Neural progenitor cell (in vitro differentiated cells): Measurements from ENCODE around the gene HSPA1B.

Source experiments
- EZH2 ChIP-seq: fragments of 200-600 bp; sonication (generic); IDR thresholded peaks from 2 replicates; pipeline ENCODE4 v1.6.1; 2017; ENCODE audit warnings: antibody characterized with exemption, mild to moderate bottlenecking, moderate library complexity
- EZH2phosphoT487 ChIP-seq: fragments of 200-600 bp; sonication (generic); IDR thresholded peaks from 2 replicates; pipeline ENCODE4 v1.6.1; 2017; ENCODE audit warnings: antibody characterized with exemption
- TF ChIP-seq, protein P1 (sequence below): fragments of 200-600 bp; sonication (generic); IDR thresholded peaks from 2 replicates; pipeline ENCODE4 v1.5.1; 2017; ENCODE audit warnings: antibody characterized with exemption, mild to moderate bottlenecking

DNA sequence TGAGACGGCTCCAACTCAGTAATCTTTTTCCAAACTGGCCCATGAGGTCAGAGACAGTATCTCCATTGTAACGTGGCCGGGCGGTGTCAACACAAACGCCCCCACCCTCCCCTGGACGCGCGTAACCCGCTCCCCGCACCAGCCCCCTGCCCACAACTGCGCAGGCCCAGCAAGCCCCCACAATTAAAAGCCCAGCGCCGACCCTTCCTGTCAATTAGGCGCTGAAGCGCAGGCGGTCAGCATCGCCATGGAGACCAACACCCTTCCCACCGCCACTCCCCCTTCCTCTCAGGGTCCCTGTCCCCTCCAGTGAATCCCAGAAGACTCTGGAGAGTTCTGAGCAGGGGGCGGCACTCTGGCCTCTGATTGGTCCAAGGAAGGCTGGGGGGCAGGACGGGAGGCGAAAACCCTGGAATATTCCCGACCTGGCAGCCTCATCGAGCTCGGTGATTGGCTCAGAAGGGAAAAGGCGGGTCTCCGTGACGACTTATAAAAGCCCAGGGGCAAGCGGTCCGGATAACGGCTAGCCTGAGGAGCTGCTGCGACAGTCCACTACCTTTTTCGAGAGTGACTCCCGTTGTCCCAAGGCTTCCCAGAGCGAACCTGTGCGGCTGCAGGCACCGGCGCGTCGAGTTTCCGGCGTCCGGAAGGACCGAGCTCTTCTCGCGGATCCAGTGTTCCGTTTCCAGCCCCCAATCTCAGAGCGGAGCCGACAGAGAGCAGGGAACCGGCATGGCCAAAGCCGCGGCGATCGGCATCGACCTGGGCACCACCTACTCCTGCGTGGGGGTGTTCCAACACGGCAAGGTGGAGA is 12.3 kb upstream of the HSPA1B start, which contains the start of the genes HSPA1A and HSPA1L:
- TF ChIP-seq, protein P1, sequence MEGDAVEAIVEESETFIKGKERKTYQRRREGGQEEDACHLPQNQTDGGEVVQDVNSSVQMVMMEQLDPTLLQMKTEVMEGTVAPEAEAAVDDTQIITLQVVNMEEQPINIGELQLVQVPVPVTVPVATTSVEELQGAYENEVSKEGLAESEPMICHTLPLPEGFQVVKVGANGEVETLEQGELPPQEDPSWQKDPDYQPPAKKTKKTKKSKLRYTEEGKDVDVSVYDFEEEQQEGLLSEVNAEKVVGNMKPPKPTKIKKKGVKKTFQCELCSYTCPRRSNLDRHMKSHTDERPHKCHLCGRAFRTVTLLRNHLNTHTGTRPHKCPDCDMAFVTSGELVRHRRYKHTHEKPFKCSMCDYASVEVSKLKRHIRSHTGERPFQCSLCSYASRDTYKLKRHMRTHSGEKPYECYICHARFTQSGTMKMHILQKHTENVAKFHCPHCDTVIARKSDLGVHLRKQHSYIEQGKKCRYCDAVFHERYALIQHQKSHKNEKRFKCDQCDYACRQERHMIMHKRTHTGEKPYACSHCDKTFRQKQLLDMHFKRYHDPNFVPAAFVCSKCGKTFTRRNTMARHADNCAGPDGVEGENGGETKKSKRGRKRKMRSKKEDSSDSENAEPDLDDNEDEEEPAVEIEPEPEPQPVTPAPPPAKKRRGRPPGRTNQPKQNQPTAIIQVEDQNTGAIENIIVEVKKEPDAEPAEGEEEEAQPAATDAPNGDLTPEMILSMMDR = no peak
- TF ChIP-seq EZH2phosphoT487 (no peak), EZH2 (no peak)
